Esophagus squamous epithelium (tissue), 4 donors: ENCODE data around the gene KCTD7.

ENCODE experiments used
- CTCF ChIP-seq, 6 experiments: fragments of 450-650 bp in 4 of 6; fragments of 200-600 bp in 2 of 6; sonication (generic) in 2 of 6; IDR thresholded peaks; one replicate each; pipeline ENCODE4 v1.5.1; 2016 to 2019; ENCODE audit warnings: antibody characterized with exemption in 6 of 6, mild to moderate bottlenecking in 4 of 6, moderate library complexity in 4 of 6
- POLR2A ChIP-seq, 4 donors: fragments of 450-650 bp; IDR thresholded peaks; one replicate each; pipeline ENCODE4 v1.6.1; 2017; ENCODE audit warnings: antibody characterized with exemption in 4 of 4, mild to moderate bottlenecking in 4 of 4, moderate library complexity in 3 of 4

DNA sequence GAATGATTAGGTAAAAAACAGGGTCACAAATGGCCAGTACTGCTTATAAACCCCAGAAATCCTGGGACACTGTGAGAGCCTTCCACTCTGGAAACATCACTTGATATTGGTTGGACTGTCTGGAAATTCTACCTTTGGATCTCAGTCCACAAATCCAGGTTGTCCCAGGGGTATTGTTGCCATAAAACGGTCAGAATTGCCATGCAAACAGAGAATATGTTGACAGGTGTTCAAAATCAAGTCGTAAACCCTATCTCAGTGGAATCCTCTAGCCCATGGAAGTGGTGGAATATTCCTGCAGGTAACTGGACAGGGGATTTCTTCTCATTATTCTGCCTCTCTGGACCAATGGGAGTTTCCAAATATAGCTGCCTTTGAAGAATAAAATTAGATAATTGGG lies 31.2 kb upstream of the KCTD7 start:
- TF ChIP-seq CTCF (IDR thresholded peaks at IDR 0.05) = no peak
- no peak for TF ChIP-seq POLR2A (IDR thresholded peaks at IDR 0.05)
